ENCODE results near the gene TSC22D3.

TSC22D3 gene

GRCh38 chrX:107729558-107730297 is 45.9 kb downstream of the TSC22D3 start:
- no peak for DNase-seq

- no peak for DNase-seq
These were observed 47.1 kb downstream of the TSC22D3 start for GRCh38 chrX:107728371-107729099.

DNA sequence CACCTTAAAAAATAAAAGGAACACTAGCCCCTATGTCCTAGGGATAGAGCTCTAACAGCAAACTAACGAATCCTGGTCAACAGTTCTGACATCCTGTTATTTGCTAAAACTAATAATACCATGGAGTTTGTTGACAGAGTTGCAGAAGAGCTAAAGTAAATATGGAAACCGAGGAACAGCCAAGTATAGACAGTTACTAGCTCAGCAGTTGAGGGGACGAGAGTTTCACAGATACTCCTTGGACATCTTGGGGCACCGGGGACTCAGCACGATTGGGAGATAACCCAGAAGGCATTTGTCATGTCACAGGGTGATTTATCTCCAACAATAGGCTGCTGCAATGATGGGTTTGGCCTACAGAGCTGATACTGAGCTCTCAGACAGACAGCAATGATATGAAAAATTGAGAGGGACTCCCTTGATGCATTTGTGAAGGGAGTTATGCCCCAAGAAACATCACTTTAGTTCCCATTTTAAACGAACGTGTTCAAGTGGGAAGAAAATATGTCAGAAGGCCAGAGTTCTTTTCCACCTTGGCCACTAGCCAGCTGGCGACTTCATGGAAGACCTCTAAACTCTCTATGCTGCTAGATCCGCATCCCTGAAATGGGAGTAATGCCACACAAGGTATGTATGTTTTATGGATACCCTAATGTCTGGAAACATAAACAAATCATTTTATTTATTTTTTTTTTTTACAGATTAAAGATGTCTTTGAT is 48.6 kb downstream of the TSC22D3 start:
- no peak for DNase-seq

- DNase-seq = no peak
These were observed 49.6 kb downstream of the TSC22D3 start for GRCh38 chrX:107725761-107726555.

- no peak for DNase-seq
These were observed 50.9 kb downstream of the TSC22D3 start for GRCh38 chrX:107724653-107725052.

GRCh38 chrX:107723511-107723910 is 52.1 kb downstream of the TSC22D3 start:
- no peak for DNase-seq

- DNase-seq = no peak
These were observed 53.5 kb downstream of the TSC22D3 start for GRCh38 chrX:107721966-107722707.

GRCh38 chrX:107721318-107721717 is 54.3 kb downstream of the TSC22D3 start:
- no peak for DNase-seq

- peak; percentile 81 for DNase-seq
These were observed 57.4 kb downstream of the TSC22D3 start for GRCh38 chrX:107718156-107718621.

- DNase-seq = peak; percentile 91
These were observed 58.5 kb downstream of the TSC22D3 start for GRCh38 chrX:107716816-107717700.

DNA sequence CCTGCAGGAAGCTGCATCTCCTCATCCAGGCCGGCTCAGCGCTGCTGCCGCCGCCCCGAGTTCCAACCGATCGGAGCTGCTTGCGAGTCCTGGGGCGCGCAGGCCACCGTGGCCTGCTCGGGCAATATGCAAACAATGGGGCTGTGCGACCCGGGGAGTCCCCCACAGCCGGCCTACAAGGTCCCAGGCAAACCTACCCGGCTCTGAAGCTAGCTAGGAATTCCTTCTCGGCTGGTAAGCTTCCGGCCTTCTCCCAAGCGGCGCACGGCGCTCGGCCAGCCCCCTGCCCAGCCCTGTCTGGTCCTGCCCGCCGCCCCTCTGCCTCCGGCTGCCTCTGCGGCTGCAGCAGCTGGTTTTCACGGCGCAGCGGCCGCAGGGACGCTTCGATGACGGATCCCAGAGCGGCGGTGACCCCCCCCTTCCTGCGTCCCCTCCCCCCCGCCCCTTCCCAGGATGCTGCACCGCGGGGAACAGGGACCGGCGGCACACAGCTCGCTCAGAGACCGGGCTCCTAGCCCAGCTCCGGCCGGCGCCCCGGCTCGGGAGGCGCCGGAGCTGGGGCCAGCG is 59.4 kb downstream of the TSC22D3 start:
- DNase-seq = no peak

DNA sequence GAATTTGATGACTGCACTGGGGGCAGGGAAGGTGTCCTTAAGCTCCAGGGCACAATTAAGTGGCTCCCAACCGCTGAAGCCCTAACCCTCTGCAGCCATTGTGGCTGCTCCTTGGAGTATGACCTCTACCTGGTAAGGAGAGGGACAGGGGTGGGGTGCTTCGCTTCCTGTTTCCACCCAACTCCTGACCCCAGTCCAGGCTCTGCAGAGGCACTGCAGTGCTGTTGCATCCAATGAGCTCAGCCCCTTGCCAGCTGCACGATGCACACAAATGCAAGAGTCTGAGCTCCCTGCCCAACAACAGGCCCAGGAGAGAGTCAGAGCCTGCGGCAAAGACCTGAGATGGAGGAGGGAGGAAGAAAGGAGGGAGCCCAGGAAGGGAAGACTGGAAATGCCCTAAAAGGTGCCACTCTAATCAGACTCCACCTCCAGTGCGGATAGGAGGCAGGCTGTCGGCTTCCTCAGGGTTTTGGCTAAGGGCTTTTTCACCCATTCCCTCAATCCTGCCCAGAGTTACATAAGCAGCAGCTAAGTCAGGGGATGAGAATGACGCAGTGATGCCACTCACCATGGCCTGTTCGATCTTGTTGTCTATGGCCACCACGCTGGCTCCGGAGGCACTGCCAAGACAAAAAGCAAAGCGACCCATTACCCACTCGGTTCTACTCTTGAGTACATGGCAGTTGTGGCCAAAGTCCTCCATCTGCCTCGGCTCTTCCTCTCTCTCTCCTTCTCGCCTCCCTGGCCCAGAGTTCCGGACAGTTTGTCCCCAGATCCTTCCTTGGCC is 60.1 kb downstream of the TSC22D3 start:
- DNase-seq = no peak

DNA sequence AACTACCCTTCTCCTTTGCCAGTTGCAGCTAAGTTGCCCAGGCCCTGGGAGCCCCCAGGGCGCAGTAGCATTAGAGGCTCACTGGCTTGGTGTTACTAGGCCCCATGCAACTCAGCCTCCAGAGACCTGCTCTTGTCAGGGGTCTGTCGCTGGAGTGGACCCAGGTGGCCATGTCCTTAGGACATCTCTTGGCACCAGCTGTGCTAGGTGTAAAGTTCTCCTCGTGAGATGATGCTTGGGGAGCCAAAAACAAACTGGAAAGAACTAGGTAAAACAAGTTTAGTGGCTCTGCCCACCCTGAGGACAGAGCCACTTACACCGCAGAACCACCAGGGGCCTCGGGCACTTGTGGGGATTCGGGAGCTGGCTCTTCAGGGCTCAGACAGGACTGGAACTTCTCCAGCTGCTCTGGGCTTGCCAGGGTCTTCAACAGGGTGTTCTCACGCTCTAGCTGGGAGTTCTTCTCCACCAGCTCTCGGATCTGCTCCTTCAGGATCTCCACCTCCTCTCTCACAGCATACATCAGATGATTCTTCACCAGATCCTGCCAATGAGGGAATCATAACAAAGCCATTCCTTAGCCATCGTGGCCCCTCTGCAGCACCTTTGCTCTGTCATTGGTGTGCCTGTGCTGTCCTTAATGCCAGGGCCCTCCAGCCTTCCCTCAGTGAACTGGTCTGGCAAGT is 61.2 kb downstream of the TSC22D3 start:
- no peak for DNase-seq

- no peak for DNase-seq
These were observed 61.9 kb downstream of the TSC22D3 start for GRCh38 chrX:107713543-107714205.

DNA sequence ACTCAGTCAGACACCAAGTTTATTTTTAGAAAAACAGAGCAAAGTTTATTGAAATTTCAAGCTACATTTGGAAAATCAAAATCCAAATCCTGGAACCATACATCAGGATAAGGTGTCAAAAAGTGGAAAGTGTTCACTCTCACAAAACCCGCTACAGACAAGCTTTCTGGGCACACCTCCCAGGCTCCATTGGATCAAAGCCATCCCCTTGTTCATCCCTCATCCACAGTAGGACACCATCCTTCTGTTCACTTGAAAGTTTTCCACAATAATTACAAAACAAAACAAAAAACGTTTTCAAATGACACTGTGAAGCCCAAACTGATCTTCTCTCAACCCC is 62.4 kb downstream of the TSC22D3 start:
- no peak for DNase-seq

- no peak for DNase-seq
These were observed 63.1 kb downstream of the TSC22D3 start for GRCh38 chrX:107712231-107713202.

- DNase-seq = no peak
These were observed 63.9 kb downstream of the TSC22D3 start for GRCh38 chrX:107711521-107712181.

Measured in activated CD4-positive, alpha-beta T cell treated with anti-CD3 and anti-CD28 coated beads, Interleukin-2, amount 50 U/mL, for 16 hours (primary cell).